ENCODE data around the gene CCDC136. TPM values are rescaled to one million over a fixed set of nuclear protein-coding genes. Genes with fewer than 3 reads are reported as not detected.
A peak's percentile ranks its signal among the peaks of the same experiment; 100 is the strongest.

The CCDC136 gene
- total and polyA plus RNA-seq, 2 experiments from 2014 or later, result 27.1 to 55.7 TPM

GRCh38 chr7:128865303-128865702 lies 73.5 kb downstream of the CCDC136 start:
- no peaks in the 10 kb centered on the region for H3K36me3 ChIP-seq (ENCODE audit: insufficient read depth)
- H3K27ac ChIP-seq (ENCODE audit: low read depth), result no peak overlapping the region
- H3K27me3 ChIP-seq (ENCODE audit: insufficient read depth), result peaks cover 37% of the 10 kb centered on the region
- H3K79me2 ChIP-seq (replicated peaks; ENCODE audit: insufficient read depth), result peaks cover 12% of the 10 kb centered on the region
- Mint-ChIP-seq H3K4me1 (peaks cover 38% of the 10 kb centered on the region), H3K27ac (no peak overlapping the region), H3K36me3 (ENCODE audit: low read depth) (peaks cover 11% of the 10 kb centered on the region), H3K27me3 (ENCODE audit: insufficient read depth, low read depth, poor library complexity) (peaks cover 41% of the 10 kb centered on the region), H3K9me3 (no peaks in the 10 kb centered on the region; the same call in 2 of the 3 replicates), H3K4me3 (peak overlapping the region; percentile 13; the same call in 1 of the 3 replicates)
- H4K20me1 ChIP-seq (replicated peaks; ENCODE audit: insufficient read depth), result peaks cover 7% of the 10 kb centered on the region
- no peak overlapping the region for H3K4me3 ChIP-seq
- no peaks in the 10 kb centered on the region for H3K9me2 ChIP-seq (ENCODE audit: insufficient read depth)
- no peak overlapping the region for H3K4me2 ChIP-seq
- TF ChIP-seq STAT1 (IDR thresholded peaks at IDR 0.05; ENCODE audit: unreplicated experiment) (no peak), CREB1 (CRISPR knock-in tag; IDR thresholded peaks at IDR 0.05; ENCODE audit: low read depth) (no peak), ZNF331 (CRISPR knock-in tag; IDR thresholded peaks at IDR 0.05; ENCODE audit: low read depth) (no peak), ETS1 (IDR thresholded peaks at IDR 0.05) (no peak), ZNF462 (CRISPR knock-in tag; IDR thresholded peaks at IDR 0.05) (no peak)
- no peak overlapping the region for H2AFZ ChIP-seq
- peaks cover 23% of the 10 kb centered on the region for H3K4me1 ChIP-seq (ENCODE audit: insufficient read depth)
- H3F3A ChIP-seq (replicated peaks; ENCODE audit: low read depth), result peaks cover 16% of the 10 kb centered on the region; the same call in 1 of the 2 replicates
- DNase-seq (ENCODE audit: low spot score) (no peak), ATAC-seq (no peak)

Measured in GM23338 (cell line).